Inflammatory macrophage (primary cell): Measurements from ENCODE around the gene PYROXD2.
"Not testable (repeated sequence)": the region's sequence is repeated elsewhere in the genome, so short reads cannot be mapped to it uniquely, and the experiment has no call there.

ENCODE experiments used
- DNase-seq, 2 donors: peaks; one replicate each; pipeline ENCODE4 v3.0.0-alpha.2; 2020 to 2022

PYROXD2 gene

DNA sequence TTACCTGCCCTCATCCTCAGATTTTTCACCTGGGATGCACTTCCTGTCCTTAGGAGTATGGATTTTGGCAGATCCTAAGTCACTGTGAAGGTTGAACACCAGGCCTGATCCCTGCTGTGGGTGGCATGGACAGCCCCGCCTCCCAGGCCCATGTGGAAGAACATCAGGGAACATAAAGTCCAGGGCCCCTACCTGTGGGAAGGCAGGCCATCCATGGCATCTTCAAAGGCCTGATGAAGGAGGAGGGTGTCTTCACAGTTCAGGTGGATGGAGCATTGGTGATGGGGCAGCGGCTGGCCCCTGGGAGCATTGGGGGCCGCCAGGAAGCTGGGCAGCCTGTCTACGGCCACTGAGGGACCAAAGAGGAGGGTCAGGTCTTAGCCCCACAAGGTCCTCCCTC is 24.6 kb downstream of the PYROXD2 start:
- no peak for DNase-seq

DNA sequence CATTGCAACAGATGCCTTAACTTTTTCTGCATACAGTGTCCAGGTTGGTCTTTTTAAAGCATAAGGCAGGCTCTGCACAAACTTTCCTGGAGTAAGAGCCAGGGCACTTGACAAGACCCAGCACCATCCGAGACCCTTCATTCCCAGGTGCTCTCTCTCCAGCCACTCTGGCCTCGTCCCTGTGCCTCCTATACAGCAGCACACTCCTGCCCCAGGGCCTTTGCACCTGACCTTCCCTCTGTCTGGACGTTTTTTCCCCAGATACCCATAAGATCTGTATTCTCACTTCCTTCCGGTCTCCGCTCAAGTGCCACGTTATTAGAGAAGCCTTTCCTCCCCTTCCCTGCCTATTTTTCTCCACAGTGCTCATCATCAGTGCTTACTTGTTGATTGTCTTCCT is 25.6 kb downstream of the PYROXD2 start:
- DNase-seq, result no peak

DNA sequence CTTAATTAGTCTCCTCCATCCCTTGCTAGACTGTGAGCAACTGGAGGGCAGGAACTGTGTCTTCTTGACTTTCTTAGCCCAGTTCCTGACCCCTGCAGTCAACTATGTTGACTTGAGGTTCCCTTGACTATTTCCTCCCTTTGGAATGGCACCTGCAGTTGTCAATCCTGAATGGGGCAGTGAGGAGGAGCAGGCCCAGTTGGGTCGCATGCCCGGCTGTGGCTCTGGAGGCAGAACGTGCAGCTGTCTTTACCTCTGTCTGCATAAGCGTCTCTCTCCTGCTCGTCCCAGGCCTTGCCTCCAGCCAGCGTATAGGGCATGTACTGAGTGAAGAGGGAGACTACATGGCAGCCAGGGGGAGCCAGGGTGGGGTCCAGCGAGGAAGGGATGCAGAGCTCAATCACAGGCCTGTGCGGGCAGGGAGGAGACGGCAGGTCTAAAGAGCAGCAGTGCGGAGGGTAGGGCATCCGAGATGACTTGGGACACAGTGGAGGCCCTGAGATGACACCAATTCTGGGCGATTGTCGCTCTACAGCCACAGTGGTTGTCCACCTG is 26.8 kb downstream of the PYROXD2 start:
- DNase-seq, result no peak

DNA sequence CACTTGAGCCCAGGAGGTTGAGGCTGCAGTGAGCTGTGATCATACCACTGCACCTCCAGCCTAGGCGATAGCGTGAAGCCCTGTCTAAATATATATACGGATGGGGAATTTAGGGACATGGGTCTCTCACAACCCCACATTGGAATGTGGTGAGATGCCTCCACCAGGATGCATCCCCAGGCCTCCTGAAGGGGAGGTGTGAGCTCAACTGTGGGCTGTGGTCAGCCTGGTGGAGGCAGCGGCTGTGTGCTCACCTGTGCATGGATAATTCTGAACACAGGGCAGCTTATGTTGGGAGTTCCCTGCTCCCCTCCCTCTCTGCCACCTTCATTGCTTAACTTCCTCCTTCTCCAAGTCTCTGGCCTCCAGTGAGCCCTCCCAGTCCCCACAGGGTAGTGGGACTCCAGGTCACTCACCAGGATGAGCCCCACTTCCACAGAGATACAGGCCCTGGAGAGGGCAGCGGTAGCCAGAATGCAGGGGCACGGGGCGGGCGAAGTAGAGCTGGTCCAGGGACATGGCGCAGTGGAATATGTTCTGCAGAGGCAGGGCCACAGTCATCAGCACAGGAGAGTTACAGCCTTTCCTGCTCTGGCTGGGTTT is 30.4 kb downstream of the PYROXD2 start:
- no peak for DNase-seq

DNA sequence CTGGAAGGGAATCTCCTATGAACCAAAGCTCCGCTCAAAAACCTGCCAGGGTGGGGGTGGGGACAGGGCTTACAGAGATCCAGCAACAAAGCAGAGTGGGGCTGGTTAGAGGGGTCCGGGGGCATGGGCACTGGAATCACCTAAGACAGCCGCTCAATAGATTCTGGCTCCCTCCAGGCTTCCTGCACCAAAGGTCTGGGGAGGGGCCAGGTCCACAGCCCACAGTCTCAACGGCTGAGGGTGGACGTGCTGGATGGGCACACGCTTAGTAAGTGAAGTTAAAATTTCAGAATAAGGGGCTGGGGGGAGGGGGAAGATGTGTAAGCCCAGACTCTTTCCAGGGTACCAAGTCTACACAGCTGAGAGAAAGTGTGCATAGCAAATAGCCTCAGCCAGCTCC is 31.1 kb downstream of the PYROXD2 start:
- DNase-seq, result no peak

DNA sequence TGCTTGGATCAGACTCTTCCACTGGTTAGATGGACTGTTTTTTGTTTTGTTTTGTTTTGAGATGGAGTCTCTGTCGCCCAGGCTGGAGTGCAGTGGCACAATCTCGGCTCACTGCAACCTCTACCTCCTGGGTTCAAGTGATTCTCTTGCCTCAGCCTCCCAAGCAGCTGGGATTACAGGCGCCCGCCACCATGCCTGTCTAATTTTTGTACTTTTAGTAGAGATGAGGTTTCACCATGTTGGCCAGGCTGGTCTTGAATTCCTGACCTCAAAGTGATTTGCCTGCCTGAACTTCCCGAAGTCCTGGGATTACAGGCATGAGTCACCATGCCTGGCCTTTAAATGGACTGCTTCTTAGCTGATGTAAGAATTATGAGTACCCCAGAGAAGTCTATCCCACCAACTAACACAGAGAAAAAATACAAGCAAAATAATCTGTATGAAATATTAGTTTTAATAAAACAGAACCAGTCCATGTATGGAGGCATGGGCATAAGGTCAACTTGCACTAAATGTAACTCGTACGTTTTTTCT is 31.8 kb downstream of the PYROXD2 start:
- not testable (repeated sequence) for DNase-seq

DNA sequence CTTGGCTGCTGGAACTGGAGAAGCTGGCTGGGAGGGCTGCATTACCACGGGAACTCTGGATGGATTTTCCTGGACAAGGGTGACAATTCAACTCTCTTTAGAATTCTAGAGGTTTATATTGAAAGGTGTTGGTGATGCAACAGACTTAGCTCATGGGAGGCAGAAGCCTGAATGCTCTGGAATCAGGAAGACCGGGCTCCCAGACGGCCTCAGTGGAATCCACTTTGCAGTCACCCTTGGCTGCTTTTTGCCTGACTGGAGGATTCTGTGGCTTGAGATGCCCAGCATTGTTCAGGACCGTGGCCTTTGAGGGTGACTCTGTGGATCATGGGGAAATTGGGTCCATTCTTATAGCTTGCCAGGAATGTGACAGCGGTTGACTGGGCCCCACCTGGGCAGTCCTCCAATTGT is 32.3 kb downstream of the PYROXD2 start:
- DNase-seq, result no peak

DNA sequence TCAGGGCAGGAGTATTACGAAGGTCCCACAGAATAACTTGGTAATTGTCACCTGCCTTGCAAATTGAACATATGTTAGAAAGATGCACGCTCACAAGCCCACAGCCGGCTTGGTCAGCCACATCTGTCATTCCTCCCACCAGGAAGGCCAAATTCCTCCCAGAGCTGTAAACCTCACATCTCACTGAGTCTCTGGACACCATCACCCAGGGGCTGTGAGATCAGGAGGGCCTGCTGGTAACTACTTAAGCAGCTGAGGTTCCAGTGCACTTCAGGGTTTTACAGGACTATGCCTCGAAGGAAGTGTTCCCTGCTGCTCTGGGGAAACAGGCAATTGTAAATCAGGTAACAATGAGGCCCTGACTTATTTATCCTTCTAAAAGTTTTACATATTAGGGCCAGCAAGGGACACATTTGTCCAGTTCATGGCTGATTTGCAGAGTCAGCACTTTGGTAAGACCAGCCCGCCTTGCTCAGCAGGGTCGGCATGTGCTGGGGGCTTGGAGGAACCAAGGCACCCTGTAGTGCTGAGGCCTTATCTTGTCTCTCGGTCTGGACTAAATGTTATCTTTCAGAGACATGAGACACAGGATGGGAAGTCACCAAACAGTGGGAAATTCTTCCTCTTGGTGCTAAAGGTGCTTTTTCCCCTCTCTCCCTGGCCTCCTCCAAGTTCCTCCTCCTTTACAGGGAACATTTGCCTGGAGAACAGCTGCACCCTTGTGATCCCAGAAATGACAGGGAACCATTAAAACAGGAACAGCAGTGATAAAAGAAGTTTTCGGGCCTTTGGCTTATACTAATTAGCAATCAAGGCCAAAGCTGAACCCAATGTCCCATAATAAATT is 34.3 kb downstream of the PYROXD2 start:
- no peak for DNase-seq

DNA sequence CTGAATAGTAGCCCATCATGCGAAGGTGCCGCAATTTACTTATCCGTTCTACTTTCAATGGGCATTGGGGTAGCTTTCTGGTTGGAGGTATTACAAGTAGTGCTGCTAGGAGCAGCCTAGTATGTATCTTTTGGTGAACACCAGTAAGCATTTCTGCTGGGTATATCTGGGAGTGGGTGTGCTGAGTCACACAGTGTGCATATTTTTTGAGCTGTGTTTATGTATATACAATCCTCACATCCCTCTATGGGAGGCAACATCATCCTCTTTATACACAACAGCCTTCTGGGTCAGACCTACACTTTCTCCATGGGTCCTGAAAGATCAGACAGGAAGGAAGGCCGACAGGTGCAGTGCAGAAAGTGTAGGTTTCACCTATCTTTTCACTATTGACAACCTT is 36.3 kb downstream of the PYROXD2 start:
- DNase-seq, result peak in 1 of 2 donors; percentile 10

DNA sequence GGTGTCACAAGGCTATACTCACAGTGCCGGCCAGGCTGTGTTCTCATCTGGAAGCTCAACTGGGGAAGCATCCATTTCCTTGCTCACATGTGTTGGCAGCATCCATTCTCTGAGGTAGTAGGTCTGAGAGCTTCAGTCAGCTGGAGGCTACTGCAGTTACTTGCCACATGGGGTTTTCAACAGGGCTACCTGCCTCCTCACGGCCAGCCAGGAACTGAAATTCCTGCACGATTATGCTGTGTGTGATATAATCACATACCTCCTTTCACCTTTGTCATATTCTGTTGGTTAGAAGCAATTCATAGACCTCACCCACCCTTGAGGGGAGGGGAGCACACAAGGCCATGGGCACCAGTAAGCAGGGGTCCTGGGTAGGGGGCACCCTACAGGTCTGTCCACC is 37.4 kb downstream of the PYROXD2 start:
- no peak for DNase-seq

DNA sequence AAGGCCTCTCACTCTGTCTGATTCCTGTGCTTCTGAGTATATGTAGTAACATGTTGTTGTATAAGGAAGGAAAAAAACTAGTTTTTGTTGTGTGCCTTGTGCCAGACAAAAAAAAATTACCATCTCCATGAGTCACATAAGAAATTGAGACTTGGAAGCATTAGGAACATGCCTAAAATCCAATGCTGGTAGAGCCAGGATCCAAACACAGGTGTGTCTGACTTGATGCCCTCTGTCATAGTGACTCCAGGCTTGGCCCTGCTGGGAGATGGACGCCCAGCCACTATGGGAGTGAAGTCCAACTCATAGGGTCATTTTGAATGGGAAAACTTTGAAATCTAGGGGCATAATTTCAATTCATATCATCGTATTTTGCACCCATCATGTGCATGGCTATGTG is 38.0 kb downstream of the PYROXD2 start:
- no peak for DNase-seq

DNA sequence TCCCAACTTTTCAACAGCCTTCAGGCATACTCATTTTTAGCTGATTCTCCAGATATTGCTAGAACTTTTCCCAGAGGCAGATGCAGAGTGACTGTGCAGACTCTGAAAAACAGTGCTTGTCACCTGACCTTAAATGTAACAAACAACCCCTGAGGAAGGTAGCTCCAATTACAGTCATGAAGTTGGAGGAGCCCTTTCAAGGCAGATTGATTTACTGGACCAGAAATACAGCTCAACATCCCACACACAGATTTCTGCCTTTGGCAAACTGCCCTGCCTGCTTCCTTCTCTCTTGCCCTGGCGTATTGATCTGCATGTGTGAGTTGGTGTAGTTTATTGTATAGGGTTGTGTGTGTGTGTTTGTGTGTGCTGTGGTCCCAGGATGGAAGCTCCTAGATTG is 38.5 kb downstream of the PYROXD2 start:
- DNase-seq, result no peak

DNA sequence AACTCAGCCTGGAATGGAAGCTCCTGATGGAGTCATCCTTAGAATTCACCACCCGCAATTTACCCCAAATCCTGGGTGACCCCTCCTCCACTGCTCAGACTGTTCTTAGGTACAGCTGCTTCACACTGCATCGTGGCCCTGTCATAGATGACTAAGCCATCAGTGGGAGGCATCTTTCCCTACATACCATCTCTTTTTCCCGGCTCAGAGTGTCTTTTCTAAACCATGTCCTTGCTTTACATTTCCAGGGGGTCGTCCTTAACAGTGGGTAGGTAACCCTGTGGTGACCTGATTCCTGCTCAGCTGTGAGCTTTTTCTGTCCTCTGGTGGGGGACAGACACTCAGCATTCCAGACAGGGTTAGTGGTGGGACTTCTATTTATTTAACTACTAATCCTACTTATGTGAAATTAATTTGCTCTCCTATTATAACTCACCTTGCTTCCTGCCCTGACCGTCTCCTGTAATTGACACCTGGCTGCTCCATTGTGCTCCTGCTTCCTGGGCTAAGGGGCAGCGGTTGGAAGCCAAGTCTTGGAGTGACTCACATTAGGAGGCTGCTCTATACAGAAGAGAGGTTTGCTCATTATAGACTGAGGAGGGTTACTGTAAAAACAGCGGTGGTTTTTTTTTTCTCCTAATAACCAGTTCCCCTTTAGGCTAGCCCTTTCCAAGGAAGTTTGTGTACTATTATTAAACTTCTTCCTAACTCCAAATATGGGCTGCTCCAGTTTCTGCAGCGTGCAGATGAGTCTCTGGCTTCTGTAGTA is 40.6 kb downstream of the PYROXD2 start:
- peak; percentile 20 to 22 for DNase-seq

DNA sequence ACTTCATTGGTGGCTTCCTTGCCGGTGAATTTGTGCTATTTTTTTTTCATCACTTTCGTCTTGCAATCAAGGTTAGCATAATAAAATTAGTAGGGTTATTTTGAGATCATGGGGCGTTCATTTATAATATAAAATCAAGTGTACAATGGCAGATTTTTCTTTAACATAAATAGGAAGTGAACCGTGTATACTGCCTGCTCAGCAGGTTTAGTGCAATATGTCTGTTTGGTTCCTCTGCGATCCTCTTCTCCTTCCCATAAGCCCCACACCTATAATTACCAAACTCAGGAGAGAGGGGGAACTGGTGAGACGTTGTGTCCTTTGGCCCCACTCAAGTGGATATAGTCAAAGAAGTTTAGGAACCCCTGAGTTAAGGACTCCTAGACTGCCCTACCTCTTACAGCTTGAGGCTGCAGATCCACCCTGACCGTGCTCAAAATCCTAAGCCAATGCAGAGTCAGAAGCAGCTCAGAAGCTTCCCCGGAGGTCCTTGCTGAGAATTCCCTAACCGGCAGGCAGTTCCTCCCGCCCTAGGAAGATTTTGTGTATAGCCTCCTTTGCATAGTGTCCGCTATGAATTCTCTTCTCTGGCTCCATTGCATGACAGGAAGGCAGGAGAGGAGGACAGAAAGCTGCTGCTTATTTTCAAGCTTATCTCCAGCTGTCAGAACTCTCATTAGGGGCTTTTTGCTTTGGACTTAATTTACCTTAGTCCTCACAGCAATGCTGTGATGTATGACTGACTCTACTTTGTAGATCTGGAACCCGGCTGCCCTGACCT is 41.5 kb downstream of the PYROXD2 start:
- DNase-seq, result no peak

DNA sequence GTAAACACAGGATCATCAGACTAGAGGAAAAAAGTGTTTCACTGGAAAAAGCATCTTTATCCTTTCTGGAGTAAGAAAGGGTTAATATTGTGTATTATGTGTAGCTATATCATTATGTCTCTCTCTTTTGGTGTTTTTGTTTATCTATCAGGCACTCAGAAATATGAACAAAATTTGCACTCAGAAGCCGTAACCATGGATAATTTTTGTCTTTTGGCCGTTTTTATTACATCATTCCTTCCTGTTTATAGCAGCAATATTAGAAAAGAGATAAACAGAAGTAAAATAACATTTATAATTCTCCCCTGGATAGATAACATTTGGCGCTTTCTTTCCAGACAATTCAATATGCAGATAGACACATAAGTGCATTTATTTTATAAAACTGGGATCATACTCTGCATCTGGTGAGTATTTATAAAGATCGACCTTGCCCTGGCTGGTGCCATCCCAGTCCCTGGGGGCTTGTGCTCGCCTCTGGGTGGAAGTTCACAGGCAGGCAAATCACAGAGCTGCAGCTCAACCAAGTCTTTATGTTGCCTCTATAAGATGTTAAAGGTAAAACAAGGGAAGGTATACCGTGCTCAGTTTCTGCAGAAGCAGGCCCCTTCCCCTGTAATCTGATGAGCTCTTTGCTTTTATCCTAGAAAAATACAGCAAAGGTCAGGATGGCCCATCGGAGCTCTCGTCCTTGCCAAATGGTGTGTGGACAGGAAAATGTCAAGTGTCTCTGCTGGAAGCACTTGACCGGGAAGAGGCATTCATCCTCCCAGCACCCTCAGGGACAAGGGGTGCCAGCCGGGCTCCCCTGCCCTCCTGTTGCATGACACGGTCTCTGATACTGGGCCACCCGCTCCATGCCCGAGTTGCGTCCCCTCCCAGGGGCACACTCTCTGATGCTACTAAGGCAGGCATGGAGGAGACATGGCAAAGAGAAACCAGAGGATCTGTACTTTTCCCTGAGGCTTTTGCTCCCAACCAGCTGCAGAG is 43.9 kb downstream of the PYROXD2 start:
- no peak for DNase-seq

DNA sequence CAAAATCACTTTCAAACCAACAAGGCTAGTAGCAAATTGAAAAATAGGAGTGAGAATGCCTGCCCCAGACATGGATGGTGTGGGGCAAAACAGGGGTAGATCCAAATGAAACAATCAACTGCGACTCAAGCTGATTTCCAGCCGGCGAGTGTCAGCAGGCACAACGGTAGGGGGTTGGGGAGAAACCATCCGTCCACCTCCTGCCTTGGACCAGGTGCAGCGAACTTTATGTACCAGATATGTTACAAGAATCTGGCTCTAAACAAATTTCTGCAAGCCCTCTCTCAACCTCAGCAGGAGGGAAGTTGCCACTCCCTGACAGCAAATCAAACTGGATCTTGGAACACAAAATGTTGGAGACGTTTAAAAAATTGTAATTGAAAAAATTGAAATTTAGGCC is 45.2 kb downstream of the PYROXD2 start:
- no peak for DNase-seq

DNA sequence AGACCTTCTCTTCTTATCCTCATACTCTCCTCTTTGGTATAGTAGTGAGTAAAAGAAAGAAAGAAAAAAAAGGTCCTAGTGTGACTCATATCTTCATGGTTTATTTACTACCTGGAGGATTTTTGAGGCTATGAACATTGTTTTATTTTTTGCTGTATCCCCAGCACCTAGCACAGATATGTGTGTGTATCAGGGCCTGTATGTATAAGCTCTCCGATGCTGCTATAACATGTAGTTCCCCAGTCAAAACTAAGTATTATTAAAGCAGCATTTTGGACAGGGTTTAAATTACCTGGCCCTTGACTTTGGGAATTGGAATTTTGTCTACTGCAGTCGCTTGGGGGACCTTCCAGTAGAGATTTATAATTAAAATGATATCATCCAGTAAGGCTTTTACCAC is 46.3 kb downstream of the PYROXD2 start:
- DNase-seq, result no peak

DNA sequence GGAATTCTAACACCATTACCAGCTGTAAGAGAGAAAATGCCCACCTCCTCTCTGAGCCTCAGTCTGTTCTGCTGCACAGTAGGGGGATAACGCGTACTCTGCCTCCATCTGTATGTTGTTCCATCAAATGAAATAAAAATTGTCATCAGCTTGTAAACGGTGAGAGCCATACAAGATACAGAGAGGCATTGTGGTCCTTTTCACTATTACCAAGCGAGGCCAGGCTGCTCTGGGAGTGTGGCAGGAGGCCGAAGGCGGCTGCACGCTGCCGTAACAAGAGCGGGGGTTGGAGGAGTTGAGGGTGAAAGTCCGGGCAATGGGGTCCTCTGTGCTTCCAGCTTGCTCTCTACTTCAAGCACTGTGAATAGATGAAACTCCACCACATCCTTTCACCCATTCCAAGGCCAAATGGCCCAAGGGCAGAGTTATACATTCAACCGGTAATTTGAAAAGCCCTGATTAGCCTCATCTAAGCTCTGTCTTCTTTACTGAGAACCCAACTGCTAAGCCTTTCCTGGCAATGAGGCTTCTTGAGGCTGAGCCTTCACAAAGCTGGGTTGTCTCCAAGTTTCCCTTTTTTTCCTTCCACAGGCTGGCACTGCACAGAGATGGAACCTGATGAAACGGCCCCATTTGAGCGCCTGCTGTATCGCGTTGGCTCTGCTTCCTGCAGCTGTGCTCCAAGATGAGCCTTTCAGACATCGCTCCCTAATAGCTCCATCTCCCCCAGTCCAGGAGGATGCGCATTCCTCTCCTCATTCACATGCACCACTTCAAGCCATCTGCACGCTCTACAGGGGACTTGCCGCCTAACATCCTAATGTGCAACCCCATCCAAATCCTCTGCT is 47.2 kb downstream of the PYROXD2 start:
- DNase-seq, result no peak

DNA sequence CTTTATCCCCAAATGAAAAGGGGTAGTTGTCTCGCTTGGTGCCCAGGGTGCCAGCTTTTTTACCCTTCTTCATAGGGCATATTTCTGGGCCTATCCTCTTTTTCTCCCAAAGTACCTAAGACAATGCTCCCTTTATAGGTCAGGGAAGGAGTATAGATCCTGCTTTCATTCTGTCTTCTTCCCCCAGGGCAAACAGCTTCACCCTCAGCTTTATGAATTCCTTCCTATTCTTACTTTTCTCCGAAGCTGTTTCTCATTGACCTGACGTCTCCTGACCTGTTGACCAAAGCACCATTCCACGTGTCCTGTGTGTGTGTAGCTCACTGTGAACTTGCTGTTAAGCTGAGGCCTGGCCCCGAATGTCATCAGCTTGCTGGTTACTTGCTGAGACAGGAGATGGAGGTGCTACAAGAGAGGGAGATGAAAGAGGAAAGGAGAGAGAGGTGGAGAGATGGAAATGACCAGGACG is 48.9 kb downstream of the PYROXD2 start:
- DNase-seq, result no peak
